KMS-11 (cell line): ENCODE measurements around the gene CSNK1G2.

Experiments used
- H2AFZ ChIP-seq: fragments of 200-600 bp; sonication (generic); 2 replicates; pipeline ENCODE4 v1.6.1; 2016; ENCODE audit warnings: antibody characterized with exemption, mixed run types, low read depth
- H3K27ac ChIP-seq: fragments of 200-600 bp; sonication (generic); 2 replicates; pipeline ENCODE4 v1.6.1; 2016; ENCODE audit warnings: mild to moderate bottlenecking, mixed run types
- H3K27me3 ChIP-seq: fragments of 200-600 bp; sonication (generic); 2 replicates; pipeline ENCODE4 v1.6.1; 2017; ENCODE audit warnings: mild to moderate bottlenecking, low read depth, mixed run types, moderate library complexity; ENCODE audit not compliant: insufficient read depth
- H3K36me3 ChIP-seq: fragments of 200-600 bp; sonication (generic); 2 replicates; pipeline ENCODE4 v1.6.1; 2017; ENCODE audit warnings: mild to moderate bottlenecking, mixed run types; ENCODE audit not compliant: insufficient read depth
- H3K4me1 ChIP-seq: fragments of 200-600 bp; sonication (generic); 2 replicates; pipeline ENCODE4 v1.6.1; 2016; ENCODE audit warnings: mild to moderate bottlenecking, low read depth, mixed run types; ENCODE audit not compliant: poor library complexity, severe bottlenecking
- H3K4me2 ChIP-seq: fragments of 200-600 bp; sonication (generic); 2 replicates; pipeline ENCODE4 v1.7.0; 2016; ENCODE audit warnings: mild to moderate bottlenecking, mixed run types
- H3K4me3 ChIP-seq: fragments of 200-600 bp; sonication (generic); IDR thresholded peaks from 2 replicates; pipeline ENCODE4 v1.6.1; 2017; ENCODE audit warnings: low read depth, low read length, mixed read lengths; ENCODE audit not compliant: insufficient read depth
- H3K79me2 ChIP-seq: fragments of 200-600 bp; sonication (generic); 2 replicates; pipeline ENCODE4 v1.6.1; 2016; ENCODE audit warnings: low read depth, mixed run types; ENCODE audit not compliant: insufficient read depth
- H3K9ac ChIP-seq: fragments of 200-600 bp; sonication (generic); 2 replicates; pipeline ENCODE4 v1.6.1; 2016; ENCODE audit warnings: mild to moderate bottlenecking, mixed run types
- H4K20me1 ChIP-seq: fragments of 200-600 bp; sonication (generic); 2 replicates; pipeline ENCODE4 v1.6.1; 2016; ENCODE audit warnings: mild to moderate bottlenecking, mixed run types; ENCODE audit not compliant: insufficient read depth
- TF ChIP-seq, protein P1 (sequence below): fragments of 200-600 bp; sonication (generic); conservative IDR thresholded peaks from 2 replicates; pipeline ENCODE4 v1.6.1; 2017; ENCODE audit warnings: low read depth, mild to moderate bottlenecking, antibody characterized with exemption, low read length, moderate library complexity, mixed read lengths

Gene CSNK1G2

DNA sequence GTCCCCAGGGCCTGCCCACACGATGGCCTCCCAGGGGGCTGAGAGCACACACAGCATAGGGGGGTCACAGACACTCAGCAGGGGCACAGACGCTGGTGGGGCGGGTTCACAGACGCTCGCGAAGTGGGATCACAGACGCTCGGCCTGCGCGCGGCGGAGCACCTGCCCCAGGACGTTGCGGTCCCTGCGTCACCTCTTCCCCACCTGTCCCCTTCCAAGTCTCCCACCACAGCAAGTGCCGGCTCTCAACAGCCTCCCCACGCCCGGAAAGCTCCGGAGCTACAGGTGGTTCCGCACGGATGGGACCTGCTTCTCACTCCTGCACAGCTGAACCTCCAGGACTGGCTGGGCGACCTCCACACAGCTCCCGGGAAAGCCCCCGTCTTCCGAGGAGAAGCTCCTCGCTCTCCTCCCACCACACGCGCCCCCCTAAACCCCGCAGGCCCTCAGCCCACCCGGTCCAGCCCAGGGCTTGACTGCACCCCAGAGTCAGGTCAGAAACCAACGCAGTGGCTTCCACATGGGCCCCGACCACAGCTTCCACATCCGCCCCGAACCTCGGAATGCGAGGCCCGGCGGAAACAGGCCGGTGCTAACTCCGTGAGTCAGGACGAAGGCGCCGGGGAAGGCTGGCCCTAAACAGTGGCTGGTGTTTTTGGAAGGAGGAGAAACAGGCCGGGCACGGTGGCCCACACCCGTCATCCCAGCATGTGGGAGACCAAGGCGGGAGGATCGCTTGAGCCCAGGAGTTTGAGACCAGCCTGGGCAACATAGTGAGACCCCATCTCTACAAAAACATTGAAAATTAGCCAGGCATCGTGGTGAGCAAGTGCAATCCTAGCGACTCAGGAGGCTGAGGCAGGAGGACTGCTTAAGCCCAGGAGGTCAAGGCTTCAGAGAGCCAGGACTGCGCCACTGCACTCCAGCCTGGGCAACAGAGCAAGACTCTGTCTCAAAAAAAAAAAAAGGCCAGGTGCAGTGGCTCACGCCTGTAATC lies 58.0 kb downstream of the CSNK1G2 start:
- no peak overlapping the region for H2AFZ ChIP-seq
- no peak overlapping the region for H3K4me3 ChIP-seq
- H3K9ac ChIP-seq: no peak overlapping the region
- H3K79me2 ChIP-seq: no peaks in the 10 kb centered on the region
- H3K27me3 ChIP-seq: no peaks in the 10 kb centered on the region
- H3K27ac ChIP-seq: no peak overlapping the region
- no peaks in the 10 kb centered on the region for H4K20me1 ChIP-seq
- TF ChIP-seq, protein P1, sequence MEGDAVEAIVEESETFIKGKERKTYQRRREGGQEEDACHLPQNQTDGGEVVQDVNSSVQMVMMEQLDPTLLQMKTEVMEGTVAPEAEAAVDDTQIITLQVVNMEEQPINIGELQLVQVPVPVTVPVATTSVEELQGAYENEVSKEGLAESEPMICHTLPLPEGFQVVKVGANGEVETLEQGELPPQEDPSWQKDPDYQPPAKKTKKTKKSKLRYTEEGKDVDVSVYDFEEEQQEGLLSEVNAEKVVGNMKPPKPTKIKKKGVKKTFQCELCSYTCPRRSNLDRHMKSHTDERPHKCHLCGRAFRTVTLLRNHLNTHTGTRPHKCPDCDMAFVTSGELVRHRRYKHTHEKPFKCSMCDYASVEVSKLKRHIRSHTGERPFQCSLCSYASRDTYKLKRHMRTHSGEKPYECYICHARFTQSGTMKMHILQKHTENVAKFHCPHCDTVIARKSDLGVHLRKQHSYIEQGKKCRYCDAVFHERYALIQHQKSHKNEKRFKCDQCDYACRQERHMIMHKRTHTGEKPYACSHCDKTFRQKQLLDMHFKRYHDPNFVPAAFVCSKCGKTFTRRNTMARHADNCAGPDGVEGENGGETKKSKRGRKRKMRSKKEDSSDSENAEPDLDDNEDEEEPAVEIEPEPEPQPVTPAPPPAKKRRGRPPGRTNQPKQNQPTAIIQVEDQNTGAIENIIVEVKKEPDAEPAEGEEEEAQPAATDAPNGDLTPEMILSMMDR: no peak
- H3K4me1 ChIP-seq: no peaks in the 10 kb centered on the region
- no peak overlapping the region for H3K4me2 ChIP-seq
- H3K36me3 ChIP-seq: no peaks in the 10 kb centered on the region

DNA sequence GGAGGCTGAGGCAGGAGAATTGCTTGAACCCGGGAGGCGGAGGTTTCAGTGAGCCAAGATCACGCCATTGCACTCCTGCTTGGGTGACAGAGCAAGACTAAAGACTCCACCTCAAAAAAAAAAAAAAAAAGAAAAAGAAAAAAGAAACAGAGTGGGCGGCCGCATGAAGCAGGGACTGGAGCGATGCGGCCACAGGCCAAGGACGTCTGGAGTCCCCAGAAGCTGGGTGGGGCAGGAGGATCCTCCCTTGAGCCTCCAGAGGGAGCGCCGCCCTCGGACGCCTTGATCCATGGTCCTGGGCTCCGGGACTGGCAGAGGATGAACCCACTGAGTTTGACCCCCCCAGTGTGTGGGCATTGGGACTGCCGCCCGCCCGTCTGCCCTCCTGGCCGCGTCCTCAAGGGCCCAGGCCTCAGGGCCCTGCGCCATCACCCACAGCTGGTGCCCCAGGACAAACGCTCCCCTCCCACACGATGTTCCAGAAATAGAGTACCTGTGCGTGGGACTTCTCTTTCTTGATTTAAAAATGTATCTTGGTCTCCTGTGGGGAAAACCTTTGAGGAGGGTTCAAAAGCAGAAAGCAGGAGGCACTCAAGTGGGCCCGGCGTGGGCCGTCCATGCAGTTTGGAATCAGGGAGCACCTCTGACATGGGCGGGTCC lies 59.0 kb downstream of the CSNK1G2 start:
- H3K36me3 ChIP-seq: no peaks in the 10 kb centered on the region

DNA sequence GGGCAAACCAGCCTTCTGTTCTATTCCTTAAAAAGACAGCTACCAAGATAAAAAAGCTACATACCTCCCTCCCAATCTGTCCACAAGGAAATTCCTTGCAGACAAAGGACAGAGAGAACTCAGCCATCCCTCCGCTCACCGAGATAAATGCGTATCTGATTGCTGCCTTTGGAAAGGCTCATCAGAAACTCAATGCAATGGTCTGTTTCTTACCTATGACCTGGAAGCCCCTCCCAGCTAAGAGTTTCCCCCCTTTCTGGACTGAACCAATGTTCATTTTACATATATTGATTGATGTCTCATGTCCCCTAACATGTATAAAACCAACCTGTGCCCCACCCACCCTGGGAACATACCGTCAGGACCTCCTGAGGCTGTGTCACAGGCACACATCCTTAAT lies 62.9 kb downstream of the CSNK1G2 start:
- Histone ChIP-seq H3K27ac (no peak overlapping the region), H4K20me1 (no peaks in the 10 kb centered on the region), H3K9ac (no peak overlapping the region), H3K4me2 (no peak overlapping the region), H3K36me3 (no peaks in the 10 kb centered on the region), H3K27me3 (no peaks in the 10 kb centered on the region), H3K4me3 (no peak overlapping the region), H2AFZ (no peak overlapping the region), H3K4me1 (no peaks in the 10 kb centered on the region), H3K79me2 (peaks cover 8% of the 10 kb centered on the region; the same call in 1 of the 2 replicates)
- TF ChIP-seq, protein P1: no peak

More for the DNA sequence above, 59.0 kb downstream of the CSNK1G2 start:
- Histone ChIP-seq H3K9ac (no peak overlapping the region), H3K27me3 (no peaks in the 10 kb centered on the region), H3K4me2 (no peak overlapping the region), H3K27ac (no peak overlapping the region), H3K79me2 (no peaks in the 10 kb centered on the region; the same call in 1 of the 2 replicates), H2AFZ (no peak overlapping the region), H4K20me1 (no peaks in the 10 kb centered on the region), H3K4me3 (no peak overlapping the region), H3K4me1 (no peaks in the 10 kb centered on the region)
- TF ChIP-seq, protein P1: no peak

DNA sequence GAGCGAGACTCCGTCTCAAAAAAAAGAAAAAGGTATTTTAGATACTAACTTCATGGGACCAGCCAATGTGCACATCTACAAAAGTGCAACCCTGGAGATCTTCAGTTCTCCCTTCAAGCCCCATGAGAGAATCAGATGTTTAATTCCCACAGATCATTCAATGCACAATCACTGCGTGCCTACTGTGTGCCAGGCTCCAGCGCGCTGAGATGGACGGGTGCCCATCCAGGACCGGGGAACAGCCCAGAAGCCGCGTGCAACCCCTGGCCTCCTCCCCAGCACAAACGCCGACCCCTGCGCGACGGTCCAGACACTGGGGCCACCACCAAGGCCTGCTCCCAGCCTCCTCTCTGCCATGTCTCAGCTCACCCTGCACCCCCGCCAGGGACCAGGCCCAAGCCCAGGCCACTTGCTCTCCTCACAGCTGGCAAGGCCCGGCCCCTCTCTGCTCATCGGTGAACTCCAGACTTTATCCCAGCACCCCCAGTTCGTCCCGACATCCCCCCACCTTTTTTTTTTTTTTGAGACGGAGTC lies 69.2 kb downstream of the CSNK1G2 start:
- H3K36me3 ChIP-seq: no peaks in the 10 kb centered on the region
- no peaks in the 10 kb centered on the region for H3K4me1 ChIP-seq
- H3K4me2 ChIP-seq: no peak overlapping the region
- H3K27ac ChIP-seq: no peak overlapping the region
- no peak overlapping the region for H3K4me3 ChIP-seq
- H2AFZ ChIP-seq: no peak overlapping the region
- no peaks in the 10 kb centered on the region for H4K20me1 ChIP-seq
- TF ChIP-seq, protein P1: no peak
- peaks cover 28% of the 10 kb centered on the region; the same call in 1 of the 2 replicates for H3K79me2 ChIP-seq
- no peaks in the 10 kb centered on the region for H3K27me3 ChIP-seq
- no peak overlapping the region for H3K9ac ChIP-seq
